GM12865 (cell line): ENCODE results near the gene GSG1L2.
"Not testable (repeated sequence)": the region's sequence is repeated elsewhere in the genome, so short reads cannot be mapped to it uniquely, and the experiment has no call there.

Experiments
- DNase-seq: peaks from one replicate; pipeline ENCODE4 v3.0.0; 2010; ENCODE audit warnings: low read depth
- H3K4me3 ChIP-seq: 2 replicates; pipeline ENCODE4 v1.5.1; 2011; ENCODE audit warnings: mild to moderate bottlenecking, low read depth, low read length, control low read depth
- CTCF ChIP-seq: IDR thresholded peaks from 2 replicates; pipeline ENCODE4 v1.5.1; 2011; ENCODE audit warnings: low read length, control low read depth, low read depth, inconsistent platforms; ENCODE audit not compliant: insufficient read depth; ENCODE audit errors: missing control alignments

Gene GSG1L2

GRCh38 chr17:9792181-9792840 is 29.6 kb downstream of the GSG1L2 start:
- DNase-seq, result no peak
- TF ChIP-seq CTCF, result no peak
- H3K4me3 ChIP-seq, result no peak overlapping the region

GRCh38 chr17:9790889-9791876 is 30.7 kb downstream of the GSG1L2 start, which contains the start of gene DHRS7C:
Gene DHRS7C (minus strand): TSS chr17:9791592. CDS start chr17:9791284, 308 bp downstream.
- no peak within 1 kb of the TSS for H3K4me3 ChIP-seq
- no peak for TF ChIP-seq CTCF
- no peak for DNase-seq

- no peak overlapping the region for H3K4me3 ChIP-seq
- no peak for TF ChIP-seq CTCF
- no peak for DNase-seq
Observed at GRCh38 chr17:9790316-9790715, 31.6 kb downstream of the GSG1L2 start.

GRCh38 chr17:9788601-9789000 is 33.3 kb downstream of the GSG1L2 start:
- no peak for TF ChIP-seq CTCF
- no peak overlapping the region for H3K4me3 ChIP-seq
- DNase-seq, result no peak

- H3K4me3 ChIP-seq, result no peak overlapping the region
- no peak for DNase-seq
- no peak for TF ChIP-seq CTCF
Observed at GRCh38 chr17:9784544-9784943, 37.3 kb downstream of the GSG1L2 start.

GRCh38 chr17:9783465-9783864 is 38.4 kb downstream of the GSG1L2 start:
- DNase-seq, result not testable (repeated sequence)

GRCh38 chr17:9783050-9783449 is 38.8 kb downstream of the GSG1L2 start:
- no peak overlapping the region for H3K4me3 ChIP-seq
- no peak for TF ChIP-seq CTCF
- DNase-seq, result no peak

More at GRCh38 chr17:9783465-9783864, 38.4 kb downstream of the GSG1L2 start:
- H3K4me3 ChIP-seq, result not testable (repeated sequence)
